H1 (cell line): ENCODE data around the gene ZMYM4. TPM values are rescaled to one million over a fixed set of nuclear protein-coding genes. Genes with fewer than 3 reads are reported as not detected.

ENCODE experiments used
- CTCF ChIA-PET: fragments of 300-600 bp; sonication (Branson Sonifier 250); formaldehyde crosslinking; loops from one replicate; lab custom pipeline; 2021; ENCODE audit not compliant: partially characterized antibody; lab: Charles Lee
- POLR2A ChIA-PET: fragments of 300-600 bp; sonication (Branson Sonifier 250); formaldehyde crosslinking; loops from one replicate; lab custom pipeline; 2021; ENCODE audit warnings: inconsistent platforms; ENCODE audit not compliant: partially characterized antibody; lab: Charles Lee
- DNase-seq, 2 experiments: peaks; one replicate each; pipeline versions ENCODE4 v3.0.0 to v3.0.0-alpha.2; 2010 to 2022; ENCODE audit warnings: low spot score in 2 of 2, low read depth in 1 of 2, mixed read lengths in 1 of 2
- FAIRE-seq: peaks from 2 replicates; lab custom pipeline; 2011; peaks lifted over from hg19 to GRCh38; lab: Jason Lieb, UNC
- H2AFZ ChIP-seq: 2 replicates; pipeline ENCODE4 v1.8.1; 2012; ENCODE audit warnings: low read length, inconsistent platforms
- H2AK5ac ChIP-seq: 2 replicates; pipeline ENCODE4 v1.6.1; 2013; ENCODE audit warnings: low read depth, low read length
- H2BK120ac ChIP-seq: replicated peaks from 2 replicates; pipeline ENCODE3; 2013; ENCODE audit warnings: low read depth, low read length, inconsistent platforms
- H2BK12ac ChIP-seq: 2 replicates; pipeline ENCODE4 v1.6.1; 2013; ENCODE audit warnings: low read depth, low read length
- H2BK15ac ChIP-seq: 2 replicates; pipeline ENCODE4 v1.6.1; 2013; ENCODE audit warnings: low read length
- H2BK20ac ChIP-seq: 2 replicates; pipeline ENCODE4 v1.6.1; 2013; ENCODE audit warnings: low read length
- H2BK5ac ChIP-seq: 2 replicates; pipeline ENCODE4 v1.6.1; 2013; ENCODE audit warnings: low read depth, low read length
- H3K14ac ChIP-seq: 2 replicates; pipeline ENCODE4 v1.6.1; 2013; ENCODE audit warnings: inconsistent platforms; ENCODE audit not compliant: insufficient read length
- H3K18ac ChIP-seq: 2 replicates; pipeline ENCODE4 v1.6.1; 2013; ENCODE audit warnings: low read length; ENCODE audit errors: extremely low read depth
- H3K23ac ChIP-seq: 2 replicates; pipeline ENCODE4 v1.6.1; 2013; ENCODE audit warnings: inconsistent platforms; ENCODE audit not compliant: insufficient read length
- H3K23me2 ChIP-seq: 2 replicates; pipeline ENCODE4 v1.6.1; 2013; ENCODE audit warnings: low read depth, low read length
- H3K27ac ChIP-seq: 2 replicates; pipeline ENCODE4 v1.6.1; 2011; ENCODE audit warnings: low read depth, low read length, inconsistent platforms
- H3K27me3 ChIP-seq, 4 experiments: replicated peaks in 1 of 4; 1 replicate in 1 of 4; 2 replicates in 3 of 4; pipeline versions ENCODE4 v1.6.1 to v1.8.1; 2011 to 2013; ENCODE audit warnings: low read length in 3 of 4, mild to moderate bottlenecking in 3 of 4, inconsistent platforms in 2 of 4, mixed read lengths in 2 of 4, moderate library complexity in 1 of 4; ENCODE audit not compliant: control insufficient read depth in 3 of 4, insufficient read depth in 3 of 4; ENCODE audit errors: extremely low read depth in 1 of 4
- H3K36me3 ChIP-seq, 4 experiments: 2 replicates each; pipeline versions ENCODE4 v1.6.1 to v1.8.1; 2011 to 2013; ENCODE audit warnings: mild to moderate bottlenecking in 4 of 4, low read length in 3 of 4, moderate library complexity in 2 of 4, control low read depth in 1 of 4, inconsistent platforms in 1 of 4; ENCODE audit not compliant: insufficient read depth in 4 of 4, control insufficient read depth in 2 of 4
- H3K4ac ChIP-seq: replicated peaks from 2 replicates; pipeline ENCODE3; 2013; ENCODE audit warnings: low read length, low read depth, mixed read lengths, inconsistent platforms; ENCODE audit not compliant: insufficient read length
- H3K4me1 ChIP-seq, 4 experiments: replicated peaks in 1 of 4; 1 replicate in 1 of 4; 2 replicates in 3 of 4; pipeline versions ENCODE4 v1.6.1 to v1.8.1; 2011 to 2013; ENCODE audit warnings: low read length in 3 of 4, inconsistent platforms in 2 of 4, mixed read lengths in 1 of 4; ENCODE audit not compliant: insufficient read depth in 4 of 4, control insufficient read depth in 3 of 4
- H3K4me2 ChIP-seq, 2 experiments: 2 replicates each; pipeline versions ENCODE4 v1.6.1 to v1.8.1; 2011 to 2013; ENCODE audit warnings: low read depth in 2 of 2, low read length in 2 of 2, control low read depth in 1 of 2, inconsistent platforms in 1 of 2, mild to moderate bottlenecking in 1 of 2; ENCODE audit not compliant: insufficient read depth in 1 of 2
- H3K4me3 ChIP-seq, 4 experiments: fragments of 200-600, 300-600 bp in 1 of 4; sonication (generic), shearing (Covaris generic), sonication (Bioruptor Twin) in 1 of 4; 2 replicates each; pipeline versions ENCODE4 v1.5.1 to v1.8.1; 2011 to 2016; ENCODE audit warnings: low read length in 4 of 4, low read depth in 3 of 4, control low read depth in 2 of 4, inconsistent platforms in 2 of 4, mild to moderate bottlenecking in 2 of 4, mixed read lengths in 1 of 4, moderate library complexity in 1 of 4; ENCODE audit not compliant: insufficient read depth in 2 of 4; ENCODE audit errors: extremely low read depth in 1 of 4
- H3K56ac ChIP-seq: replicated peaks from 2 replicates; pipeline ENCODE3; 2013; ENCODE audit warnings: low read depth, mild to moderate bottlenecking, mixed read lengths, low read length, inconsistent platforms; ENCODE audit not compliant: insufficient read length
- H3K79me1 ChIP-seq: 2 replicates; pipeline ENCODE4 v1.6.1; 2013; ENCODE audit warnings: low read depth, low read length, control low read depth
- H3K79me2 ChIP-seq, 2 experiments: 2 replicates each; pipeline versions ENCODE4 v1.6.1 to v1.8.1; 2012 to 2013; ENCODE audit warnings: low read length in 2 of 2, mild to moderate bottlenecking in 2 of 2, inconsistent platforms in 1 of 2; ENCODE audit not compliant: insufficient read depth in 2 of 2, control insufficient read depth in 1 of 2
- H3K9ac ChIP-seq, 4 experiments: replicated peaks in 1 of 4; 1 replicate in 1 of 4; 2 replicates in 3 of 4; pipeline versions ENCODE4 v1.6.1 to v1.8.1; 2011 to 2013; ENCODE audit warnings: low read depth in 3 of 4, low read length in 3 of 4, control low read depth in 2 of 4, mild to moderate bottlenecking in 2 of 4, moderate library complexity in 2 of 4, inconsistent platforms in 1 of 4; ENCODE audit errors: extremely low read depth in 1 of 4
- H3K9me3 ChIP-seq, 2 experiments: 2 replicates each; pipeline versions ENCODE4 v1.6.1 to v1.8.1; 2012 to 2013; ENCODE audit warnings: mild to moderate bottlenecking in 2 of 2, moderate library complexity in 2 of 2, control low read depth in 1 of 2, inconsistent platforms in 1 of 2, low read depth in 1 of 2, low read length in 1 of 2, mixed read lengths in 1 of 2; ENCODE audit not compliant: insufficient read depth in 2 of 2
- H4K20me1 ChIP-seq, 2 experiments: replicated peaks in 1 of 2; 2 replicates each; pipeline versions ENCODE3 to v1.8.1; 2011 to 2013; ENCODE audit warnings: inconsistent platforms in 2 of 2, low read length in 2 of 2, mild to moderate bottlenecking in 1 of 2; ENCODE audit not compliant: insufficient read depth in 2 of 2, control insufficient read depth in 1 of 2
- H4K5ac ChIP-seq: 2 replicates; pipeline ENCODE4 v1.6.1; 2013; ENCODE audit warnings: low read length, low read depth, mixed read lengths, inconsistent platforms; ENCODE audit not compliant: insufficient read length
- H4K8ac ChIP-seq: 2 replicates; pipeline ENCODE4 v1.8.0; 2013; ENCODE audit warnings: mild to moderate bottlenecking, moderate library complexity, low read length, inconsistent platforms; ENCODE audit not compliant: insufficient read depth; ENCODE audit errors: extremely low read depth
- H4K91ac ChIP-seq: replicated peaks from 2 replicates; pipeline ENCODE3; 2013; ENCODE audit warnings: low read length, mixed read lengths, inconsistent platforms; ENCODE audit not compliant: insufficient read length
- BRCA1 ChIP-seq: IDR thresholded peaks from 2 replicates; pipeline ENCODE4 v1.6.1; 2012; ENCODE audit warnings: low read depth, low read length, improper control_type of control experiment
- CBX8 ChIP-seq: fragments of 300-800, 300-1000 bp; sonication (generic); IDR thresholded peaks from 2 replicates; pipeline ENCODE4 v1.7.1; 2016; ENCODE audit warnings: low read depth, low read length, borderline replicate concordance
- CEBPB ChIP-seq: IDR thresholded peaks from 2 replicates; pipeline ENCODE4 v1.6.1; 2012; ENCODE audit warnings: low read depth, low read length
- JUN ChIP-seq: IDR thresholded peaks from 2 replicates; pipeline ENCODE4 v1.6.1; 2011; ENCODE audit warnings: low read depth, mild to moderate bottlenecking, improper control_type of control experiment, low read length
- PHF8 ChIP-seq: fragments of 200-600 bp; sonication (generic); conservative IDR thresholded peaks from 2 replicates; pipeline ENCODE4 v1.7.1; 2012; ENCODE audit warnings: low read depth, mild to moderate bottlenecking, inconsistent platforms, low read length, moderate library complexity
- POLR2A ChIP-seq, 2 experiments: IDR thresholded peaks; 1 replicate in 1 of 2; 2 replicates in 1 of 2; pipeline ENCODE4 v1.6.1; 2011; ENCODE audit warnings: low read depth in 2 of 2, low read length in 2 of 2, mild to moderate bottlenecking in 2 of 2; ENCODE audit errors: control extremely low read depth in 1 of 2
- RAD21 ChIP-seq, 2 experiments: IDR thresholded peaks in 1 of 2; conservative IDR thresholded peaks in 1 of 2; 2 replicates each; pipeline ENCODE4 v1.6.1; 2011; ENCODE audit warnings: low read depth in 2 of 2, low read length in 2 of 2, improper control_type of control experiment in 1 of 2, inconsistent platforms in 1 of 2, mild to moderate bottlenecking in 1 of 2, moderate library complexity in 1 of 2
- RNF2 ChIP-seq: fragments of 200-900, 300-1000 bp; sonication (generic); IDR thresholded peaks from 2 replicates; pipeline ENCODE4 v1.7.1; 2016; ENCODE audit warnings: borderline replicate concordance, low read depth, mild to moderate bottlenecking, antibody characterized with exemption, low read length; ENCODE audit not compliant: poor library complexity, severe bottlenecking; ENCODE audit errors: missing control alignments
- SIN3A ChIP-seq, 2 experiments: IDR thresholded peaks in 1 of 2; conservative IDR thresholded peaks in 1 of 2; 2 replicates each; pipeline ENCODE4 v1.6.1; 2011 to 2012; ENCODE audit warnings: low read length in 2 of 2, improper control_type of control experiment in 1 of 2, low read depth in 1 of 2, mild to moderate bottlenecking in 1 of 2
- SRF ChIP-seq: IDR thresholded peaks from 2 replicates; pipeline ENCODE4 v1.6.1; 2011; ENCODE audit warnings: mild to moderate bottlenecking, low read depth, low read length, moderate library complexity
- SUZ12 ChIP-seq: fragments of 200-600 bp; sonication (generic); IDR thresholded peaks from 2 replicates; pipeline ENCODE4 v1.6.1; 2012; ENCODE audit warnings: mild to moderate bottlenecking, inconsistent platforms, low read length, moderate library complexity, mixed read lengths
- TBP ChIP-seq: IDR thresholded peaks from 2 replicates; pipeline ENCODE4 v1.6.1; 2011; ENCODE audit warnings: low read depth, low read length, improper control_type of control experiment
- YY1 ChIP-seq: IDR thresholded peaks from 2 replicates; pipeline ENCODE4 v1.6.1; 2011; ENCODE audit warnings: low read depth, mild to moderate bottlenecking, low read length
- WGBS, 2 experiments: shearing (Covaris generic) in 1 of 2; methylation state at CpG; one replicate each; pipeline versions ENCODE4 v1.1.6 to v1.1.7; 2013 to 2015; ENCODE audit warnings: low lambda C conversion rate in 2 of 2, mixed read lengths in 2 of 2, inconsistent platforms in 1 of 2, low coverage in 1 of 2, missing lambda C conversion rate in 1 of 2; ENCODE audit not compliant: insufficient replicate concordance in 2 of 2, insufficient coverage in 1 of 2, insufficient read length in 1 of 2; ENCODE audit errors: extremely low coverage in 1 of 2, missing lambda C conversion rate in 1 of 2; 5-methylcytosine and 5-hydroxymethylcytosine counted together
- polyA plus RNA-seq, 7 experiments: library from polyadenylated mRNA; depleted of rRNA in 3 of 7; stranded (reverse) in 5 of 7; unstranded in 2 of 7; fragments of >200 nt in 5 of 7; fragments of 200-250 nt in 2 of 7; gene quantifications; 1 replicate in 5 of 7; 2 replicates in 1 of 7; 4 replicates in 1 of 7; pipeline versions ENCODE4 v1.2.1 to v1.2.3, GENCODE V29; 2011 to 2013; ENCODE audit warnings: missing spikeins in 2 of 7, mixed read lengths in 2 of 7
- total RNA-seq: library from RNA; stranded (reverse); fragmentation: NEBNext Ultra II Directional; extraction: Animal tissue kit (Norgen Biotek cat#: 25700); gene quantifications from 2 replicates; pipeline ENCODE4 v1.2.1, GENCODE V29; 2021

Gene ZMYM4
- total and polyA plus RNA-seq, 2 of the 8 experiments (the other 6 are each of a cell fraction or from before 2014, with no cell fraction given) = 16.7 to 81.3 TPM

DNA sequence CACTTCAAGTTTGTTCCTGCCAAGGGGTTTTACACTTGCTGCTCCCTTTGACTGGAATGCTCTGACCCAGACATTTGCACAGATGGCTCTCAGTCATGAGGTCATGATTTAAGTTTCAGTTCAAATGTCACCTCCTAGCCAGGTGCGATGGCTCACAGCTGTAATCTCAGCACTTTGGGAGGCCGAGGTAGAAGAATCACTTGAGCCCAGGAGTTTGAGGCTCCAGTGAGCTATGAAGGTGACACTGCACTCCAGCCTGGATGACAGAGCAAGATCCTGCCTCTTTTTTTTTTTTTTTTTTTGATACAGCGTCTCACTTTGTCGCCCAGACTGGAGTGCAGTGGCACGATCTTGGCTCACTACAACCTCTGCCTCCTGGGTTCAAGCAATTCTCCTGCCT is 4.5 kb upstream of the ZMYM4 start:
- no peak overlapping the region for H3K14ac ChIP-seq
- no peak overlapping the region for H2BK5ac ChIP-seq
- H3K27me3 ChIP-seq = no peaks in the 10 kb centered on the region
- FAIRE-seq (no peak), DNase-seq (no peak)
- no peaks in the 10 kb centered on the region for H4K20me1 ChIP-seq
- H3K9me3 ChIP-seq = no peaks in the 10 kb centered on the region
- H3K4me1 ChIP-seq = peaks cover 0 to 3% (median 1%) of the 10 kb centered on the region in 4 experiments; a peak in 3 of 7 replicates
- no peaks in the 10 kb centered on the region for H3K79me2 ChIP-seq
- no peak overlapping the region for H4K8ac ChIP-seq
- 87% methylated on average over 2 of the region's 5 CpGs; no CpG with 5 or more reads in 1 of the 2 experiments for WGBS, 2 experiments
- H2AK5ac ChIP-seq = no peak overlapping the region
- H3K9ac ChIP-seq = no peak overlapping the region
- no peak overlapping the region for H3K56ac ChIP-seq
- no peak overlapping the region for H4K5ac ChIP-seq
- H2BK120ac ChIP-seq = no peak overlapping the region
- H3K23ac ChIP-seq = no peak overlapping the region
- H3K27ac ChIP-seq = no peak overlapping the region
- H3K4me3 ChIP-seq = no peak overlapping the region
- no peak overlapping the region for H4K91ac ChIP-seq
- CTCF ChIA-PET = interaction anchor here (3.4 kb wide), 1 partner anchor 62 kb away, joined by 14 read pairs; no protein-coding TSS in a partner anchor
- POLR2A ChIA-PET = interaction anchor here (0.6 kb wide), 1 partner anchor 95 kb away, joined by 3 read pairs; no protein-coding TSS in a partner anchor
- no peak overlapping the region for H3K18ac ChIP-seq
- H3K4me2 ChIP-seq = no peak overlapping the region
- H3K4ac ChIP-seq = no peak overlapping the region
- no peak overlapping the region for H2BK20ac ChIP-seq
- no peaks in the 10 kb centered on the region for H3K36me3 ChIP-seq
- no peak overlapping the region for H2BK15ac ChIP-seq
- H2AFZ ChIP-seq = no peak overlapping the region
- no peaks in the 10 kb centered on the region for H3K79me1 ChIP-seq
- H3K23me2 ChIP-seq = no peaks in the 10 kb centered on the region
- H2BK12ac ChIP-seq = no peak overlapping the region
- TF ChIP-seq PHF8 (no peak), JUN (no peak), TBP (no peak), YY1 (no peak), SUZ12 (no peak), POLR2A (IDR thresholded peaks at IDR 0.05; ENCODE audit: control extremely low read depth in 1 of 2, low read depth in 2 of 2, low read length in 2 of 2) (no peak), RNF2 (no peak), SRF (no peak), CEBPB (no peak), BRCA1 (no peak), CBX8 (no peak), RAD21 (IDR thresholded peaks at IDR 0.05 in 1 of 2, conservative IDR thresholded peaks at IDR 0.05 in 1 of 2; ENCODE audit: low read depth in 2 of 2, low read length in 2 of 2) (no peak), SIN3A (conservative IDR thresholded peaks at IDR 0.05 in 1 of 2, IDR thresholded peaks at IDR 0.05 in 1 of 2; ENCODE audit: low read depth in 1 of 2, low read length in 2 of 2) (no peak)
